Naive thymus-derived CD8-positive, alpha-beta T cell (primary cell): ENCODE data around the gene IL21. TPM values are rescaled to one million over a fixed set of nuclear protein-coding genes. Genes with fewer than 3 reads are reported as not detected.
"Not testable (repeated sequence)": the region's sequence is repeated elsewhere in the genome, so short reads cannot be mapped to it uniquely, and the experiment has no call there.

Experiments used
- ATAC-seq, 2 donors: fragments of 150-1000 bp; cut with Tn5 transposase in 1 of 2; sonication (Bioruptor Pico), chemical (Tn5 transposase) in 1 of 2; 1 replicate in 1 of 2; 2 replicates in 1 of 2; pipeline ENCODE4 v1.10.0; 2021; ENCODE audit warnings: mild to moderate bottlenecking in 2 of 2, moderate library complexity in 2 of 2
- POLR2A ChIA-PET: fragments of 350-600 bp; sonication (Branson Sonifier 250); formaldehyde crosslinking; loops from one replicate; lab custom pipeline; 2021; ENCODE audit warnings: antibody characterized with exemption; lab: Charles Lee
- DNase-seq, 10 donors: peaks; one replicate each; pipeline versions ENCODE4 v3.0.0 to v3.0.0-alpha.2; 2020 to 2022
- H3K27ac Mint-ChIP-seq, 10 donors: one replicate each; pipeline ENCODE4 v1.8.0; 2020 to 2022; ENCODE audit warnings: mild to moderate bottlenecking in 10 of 10, mixed read lengths in 10 of 10, moderate library complexity in 4 of 10, inconsistent platforms in 1 of 10
- H3K27me3 Mint-ChIP-seq, 5 donors: one replicate each; pipeline ENCODE4 v1.8.0; 2021 to 2022; ENCODE audit warnings: mixed read lengths in 5 of 5
- H3K36me3 Mint-ChIP-seq, 3 donors: one replicate each; pipeline ENCODE4 v1.8.0; 2020 to 2022; ENCODE audit warnings: mixed read lengths in 3 of 3, mild to moderate bottlenecking in 2 of 3, inconsistent platforms in 1 of 3
- H3K4me1 Mint-ChIP-seq, 4 donors: one replicate each; pipeline ENCODE4 v1.8.0; 2021 to 2022; ENCODE audit warnings: mixed read lengths in 4 of 4
- H3K4me3 Mint-ChIP-seq, 10 donors: one replicate each; pipeline ENCODE4 v1.8.0; 2020 to 2022; ENCODE audit warnings: mild to moderate bottlenecking in 10 of 10, mixed read lengths in 10 of 10, moderate library complexity in 6 of 10, inconsistent platforms in 1 of 10
- H3K9me3 Mint-ChIP-seq, 9 donors: one replicate each; pipeline ENCODE4 v1.8.0; 2020 to 2022; ENCODE audit warnings: mixed read lengths in 9 of 9, mild to moderate bottlenecking in 3 of 9, inconsistent platforms in 1 of 9, moderate library complexity in 1 of 9
- polyA plus RNA-seq, 3 donors: library from polyadenylated mRNA; unstranded; fragments of 300-500 nt; fragmentation: Illumina TruSeq; gene quantifications; one replicate each; pipeline ENCODE4 v1.2.3, GENCODE V29; 2021
- total RNA-seq, 8 experiments: library from RNA in 2 of 8; stranded (reverse) in 2 of 8; gene quantifications; one replicate each; pipeline ENCODE4 v1.2.3 and lab custom pipeline; 2021 to 2026

Gene IL21
- total and polyA plus RNA-seq, 5 experiments from 2014 or later = not detected

- Mint-ChIP-seq H3K27ac (peak overlapping the region in 1 of 10 donors; percentile 48), H3K4me1 (peaks cover 2 to 13% (median 9%) of the 10 kb centered on the region in 4 donors), H3K9me3 (peaks cover 0 to 1% (median 0%) of the 10 kb centered on the region in 9 donors), H3K4me3 (no peak overlapping the region), H3K27me3 (peaks cover 0 to 6% (median 0%) of the 10 kb centered on the region in 5 donors), H3K36me3 (no peaks in the 10 kb centered on the region)
- POLR2A ChIA-PET = no interaction called here
- no peak for DNase-seq
- ATAC-seq = no peak
Measured at GRCh38 chr4:122588453-122589238, 32.2 kb downstream of the IL21 start.

- no peak for ATAC-seq
Measured at GRCh38 chr4:122584519-122584918, 36.3 kb downstream of the IL21 start.

GRCh38 chr4:122583906-122584305 is 37.0 kb downstream of the IL21 start:
- POLR2A ChIA-PET = no interaction called here
- ATAC-seq = no peak
- Mint-ChIP-seq H3K9me3 (no peaks in the 10 kb centered on the region), H3K4me1 (peaks cover 4 to 22% (median 16%) of the 10 kb centered on the region in 4 donors), H3K27me3 (peaks cover 0 to 6% (median 0%) of the 10 kb centered on the region in 5 donors), H3K36me3 (no peaks in the 10 kb centered on the region), H3K27ac (peak overlapping the region in 1 of 10 donors; percentile 17), H3K4me3 (no peak overlapping the region)
- no peak for DNase-seq

More at GRCh38 chr4:122584519-122584918, 36.3 kb downstream of the IL21 start:
- peaks cover 0 to 6% (median 0%) of the 10 kb centered on the region in 5 donors for H3K27me3 Mint-ChIP-seq
- POLR2A ChIA-PET = no interaction called here
- H3K36me3 Mint-ChIP-seq = no peaks in the 10 kb centered on the region
- H3K4me1 Mint-ChIP-seq = peaks cover 2 to 16% (median 11%) of the 10 kb centered on the region in 4 donors
- H3K9me3 Mint-ChIP-seq = no peaks in the 10 kb centered on the region
- DNase-seq = no peak
- H3K4me3 Mint-ChIP-seq = no peak overlapping the region
- peak overlapping the region in 5 of 10 donors; percentile 5 to 42 (median 32) for H3K27ac Mint-ChIP-seq

- Mint-ChIP-seq H3K36me3 (peaks cover 0 to 2% (median 0%) of the 10 kb centered on the region in 3 donors), H3K4me3 (peak overlapping the region; percentile 36 to 84 (median 74)), H3K9me3 (peaks cover 0 to 4% (median 0%) of the 10 kb centered on the region in 9 donors), H3K27me3 (peaks cover 0 to 12% (median 10%) of the 10 kb centered on the region in 5 donors), H3K4me1 (peaks cover 10 to 36% (median 26%) of the 10 kb centered on the region in 4 donors), H3K27ac (peak overlapping the region; percentile 76 to 96 (median 92))
- ATAC-seq (peak; percentile 86 to 88), DNase-seq (peak; percentile 15 to 85 (median 68))
- POLR2A ChIA-PET = no interaction called here
Measured at GRCh38 chr4:122577808-122578781, 42.8 kb downstream of the IL21 start.

- Mint-ChIP-seq H3K27me3 (peaks cover 0 to 15% (median 10%) of the 10 kb centered on the region in 5 donors), H3K36me3 (peaks cover 0 to 2% (median 0%) of the 10 kb centered on the region in 3 donors), H3K27ac (peak overlapping the region in 7 of 10 donors; percentile 24 to 78 (median 56)), H3K4me1 (peaks cover 10 to 36% (median 26%) of the 10 kb centered on the region in 4 donors), H3K9me3 (peaks cover 0 to 4% (median 0%) of the 10 kb centered on the region in 9 donors), H3K4me3 (peak overlapping the region in 3 of 10 donors; percentile 1 to 39 (median 27))
- ATAC-seq (no peak), DNase-seq (peak in 1 of 10 donors; percentile 4)
- POLR2A ChIA-PET = no interaction called here
Measured at GRCh38 chr4:122577189-122577553, 43.7 kb downstream of the IL21 start.

GRCh38 chr4:122576261-122577188 is 44.3 kb downstream of the IL21 start:
- Mint-ChIP-seq H3K9me3 (peaks cover 0 to 4% (median 0%) of the 10 kb centered on the region in 9 donors), H3K4me3 (peak overlapping the region in 1 of 10 donors; percentile 1), H3K36me3 (peaks cover 0 to 2% (median 0%) of the 10 kb centered on the region in 3 donors), H3K27ac (peak overlapping the region in 5 of 10 donors; percentile 2 to 78 (median 19)), H3K4me1 (peaks cover 10 to 36% (median 26%) of the 10 kb centered on the region in 4 donors), H3K27me3 (peaks cover 0 to 15% (median 10%) of the 10 kb centered on the region in 5 donors)
- POLR2A ChIA-PET = no interaction called here
- no peak for ATAC-seq
- DNase-seq = peak in 5 of 10 donors; percentile 4 to 53 (median 45)

- DNase-seq, H3K36me3 Mint-ChIP-seq, ATAC-seq, H3K27ac Mint-ChIP-seq, H3K4me3 Mint-ChIP-seq, POLR2A ChIA-PET, H3K9me3 Mint-ChIP-seq: not testable (repeated sequence)
- Mint-ChIP-seq H3K27me3 (peaks cover 0 to 19% (median 10%) of the 10 kb centered on the region in 5 donors), H3K4me1 (peaks cover 8 to 29% (median 24%) of the 10 kb centered on the region in 4 donors)
Measured at GRCh38 chr4:122574347-122574746, 46.5 kb downstream of the IL21 start.

GRCh38 chr4:122562449-122562848 is 58.4 kb downstream of the IL21 start:
- Mint-ChIP-seq H3K27me3 (peaks cover 0 to 11% (median 4%) of the 10 kb centered on the region in 5 donors), H3K36me3 (peaks cover 0 to 5% (median 0%) of the 10 kb centered on the region in 3 donors), H3K27ac (no peak overlapping the region), H3K4me3 (no peak overlapping the region), H3K4me1 (no peaks in the 10 kb centered on the region), H3K9me3 (peaks cover 0 to 15% (median 0%) of the 10 kb centered on the region in 9 donors)
- POLR2A ChIA-PET = no interaction called here
- ATAC-seq (no peak), DNase-seq (no peak)

Other genes with a start within 250 kb of the IL21 start
- gene ADAD1, start 242.1 kb downstream of the IL21 start, total RNA-seq = not detected
- gene ADAD1, start 242.1 kb downstream of the IL21 start, polyA plus RNA-seq = not detected
- gene IL2, start 164.3 kb downstream of the IL21 start, total RNA-seq = not detected
- gene IL2, start 164.3 kb downstream of the IL21 start, polyA plus RNA-seq = not detected
- gene BBS12, start 111.6 kb upstream of the IL21 start, total RNA-seq = 1 to 10 TPM; 1.9 to 2.4 TPM
- gene BBS12, start 111.6 kb upstream of the IL21 start, polyA plus RNA-seq = 1 to 10 TPM in 2 of 3 donors, under 1 TPM in 1; 0.46 to 1.5 (median 1.1) TPM
- not detected for gene FGF2, start 205.8 kb upstream of the IL21 start, total RNA-seq
- not detected for gene FGF2, start 205.8 kb upstream of the IL21 start, polyA plus RNA-seq